ENCODE data around the gene JARID2.

Gene JARID2

DNA sequence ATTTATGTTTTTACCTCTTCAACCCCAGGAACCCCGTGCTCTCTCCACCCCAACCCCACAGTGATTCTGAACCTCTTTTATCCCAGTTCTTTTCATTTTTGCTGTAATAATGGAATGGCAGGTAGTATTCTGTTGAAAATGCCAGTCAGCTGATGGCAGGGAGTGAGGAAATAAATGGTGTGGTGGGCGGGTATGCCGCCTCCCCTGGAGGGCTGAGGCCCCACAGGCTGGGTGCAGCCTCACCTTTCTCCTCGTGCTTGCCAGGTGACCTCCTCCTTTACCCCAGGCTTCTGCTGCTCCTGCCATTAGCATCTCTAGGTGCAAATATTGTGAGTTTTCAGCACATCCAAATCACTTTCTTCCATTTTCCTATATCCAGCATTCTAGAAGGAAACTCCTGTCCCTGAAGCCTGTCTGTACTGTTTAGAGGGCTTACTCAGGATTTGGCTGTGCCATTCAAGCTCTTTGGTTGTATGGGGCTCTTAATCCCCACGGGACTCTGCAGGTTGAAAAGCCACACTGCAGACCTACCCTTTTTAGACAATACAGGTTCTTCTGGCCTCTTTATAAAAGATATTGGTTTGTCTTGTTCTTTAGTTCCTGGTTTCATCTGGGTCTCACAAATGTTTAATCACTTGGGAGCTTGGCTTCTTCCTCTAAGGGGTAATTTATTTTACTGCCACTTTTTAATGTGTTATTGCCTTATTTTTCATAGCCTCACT, 201.8 kb downstream of the JARID2 start:
- DNase-seq = no peak

DNA sequence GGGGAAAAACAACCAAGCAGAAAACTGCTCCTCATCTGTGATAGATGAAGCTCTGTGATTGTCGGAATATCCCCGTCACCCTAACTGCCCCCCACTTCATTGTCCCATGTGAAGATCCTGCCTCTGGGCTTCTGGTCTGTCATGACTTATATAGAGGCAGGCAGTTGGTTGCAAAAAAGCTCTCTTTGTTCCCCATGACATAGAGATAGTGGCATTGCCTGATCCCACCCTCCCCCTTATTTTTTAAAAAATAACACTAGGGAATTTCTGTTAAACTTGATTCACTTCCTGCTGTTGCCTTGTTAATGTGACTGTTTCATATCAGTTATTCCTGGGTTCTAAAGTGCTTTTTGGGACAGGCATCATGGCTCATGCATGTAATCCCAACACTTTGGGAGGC, 203.1 kb downstream of the JARID2 start:
- no peak for DNase-seq

DNA sequence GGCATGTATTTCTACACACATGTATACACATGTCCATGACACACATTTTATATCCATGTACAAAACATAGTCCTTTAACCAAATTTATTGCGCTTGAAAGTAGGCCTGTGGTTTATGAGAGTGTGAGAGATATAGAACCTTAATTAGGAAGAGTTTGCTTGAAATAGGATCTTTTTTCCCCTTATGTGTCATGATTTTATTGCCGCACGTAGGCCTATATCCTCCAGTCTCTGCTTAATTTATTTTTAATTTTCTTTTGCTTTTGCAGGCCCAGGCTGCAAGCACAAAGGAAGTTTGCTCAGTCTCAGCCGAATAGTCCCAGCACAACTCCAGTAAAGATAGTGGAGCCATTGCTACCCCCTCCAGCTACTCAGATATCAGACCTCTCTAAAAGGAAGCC, 205.9 kb downstream of the JARID2 start:
- no peak for DNase-seq

DNA sequence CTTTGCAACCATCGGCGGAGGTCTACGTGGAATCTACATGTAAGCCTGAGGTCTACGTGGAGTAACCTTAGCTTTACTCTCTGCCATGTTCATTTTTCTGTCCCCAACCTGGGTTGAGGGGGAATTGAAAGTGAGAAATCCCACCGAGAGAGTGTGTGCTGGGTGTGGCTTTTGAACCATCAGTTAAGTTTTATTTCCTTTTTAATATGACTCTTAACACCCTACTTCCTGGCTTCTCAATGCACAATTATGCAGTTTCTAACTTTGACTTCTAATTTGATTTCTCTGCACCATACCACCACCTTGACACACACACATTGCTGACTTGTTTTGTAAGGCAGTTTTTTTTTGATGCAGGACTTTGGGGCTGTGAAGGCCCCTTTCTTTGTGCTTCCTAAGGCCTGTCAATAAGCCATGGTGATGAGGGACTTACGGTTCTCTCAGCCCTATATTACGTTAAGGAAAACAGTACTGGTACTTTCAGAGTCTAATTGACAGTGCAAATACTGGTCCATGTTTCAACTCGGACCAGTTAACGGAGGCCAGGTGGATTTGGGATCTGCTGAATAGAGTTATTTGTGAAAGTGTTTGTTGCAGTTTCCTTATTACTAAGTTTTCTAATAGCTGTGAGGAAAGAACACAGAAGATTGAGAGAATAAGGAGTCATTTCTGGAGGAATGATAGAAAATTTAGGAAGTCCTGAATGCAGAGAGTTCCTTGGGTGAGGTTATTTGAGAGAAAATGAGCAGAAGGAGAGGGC, 206.5 kb downstream of the JARID2 start:
- DNase-seq = no peak

DNA sequence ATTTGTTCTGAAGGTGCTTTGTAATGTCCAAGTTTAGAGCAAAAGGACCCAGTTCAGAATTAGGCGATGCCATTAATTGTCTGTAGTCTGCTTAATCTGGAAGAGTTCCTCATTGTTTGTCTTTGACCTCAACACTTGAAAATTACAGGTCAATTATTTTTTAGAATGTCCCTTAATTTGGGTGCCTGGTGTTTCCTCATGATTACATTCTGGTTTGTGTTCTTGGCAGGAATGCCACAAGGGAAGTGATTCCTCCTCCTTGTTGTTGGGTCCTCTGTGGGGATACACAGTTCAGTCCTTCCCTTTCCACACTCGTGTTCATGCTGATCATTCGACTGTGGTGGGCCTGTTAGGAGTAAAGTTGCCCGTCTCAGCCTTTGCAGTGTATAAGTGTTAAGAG, 207.3 kb downstream of the JARID2 start:
- no peak for DNase-seq

DNA sequence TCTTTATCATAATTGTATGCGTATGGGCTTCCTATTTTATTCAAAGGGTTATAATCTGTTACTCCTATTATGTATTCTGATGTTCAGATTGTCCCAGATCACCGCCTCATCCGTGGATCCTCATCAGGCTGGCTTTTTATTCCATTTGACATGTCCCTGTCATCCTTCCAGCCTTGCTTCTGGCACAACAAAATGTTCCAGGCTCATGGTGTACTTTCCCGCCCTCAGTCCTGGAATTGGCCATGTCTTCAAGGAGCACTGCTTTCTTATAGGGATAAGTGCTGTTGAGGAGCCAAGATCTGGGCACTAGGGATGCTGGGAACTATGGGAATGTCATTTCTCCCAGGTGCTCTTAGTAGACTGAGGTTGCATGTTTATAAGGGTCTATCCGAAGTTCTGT, 207.8 kb downstream of the JARID2 start:
- no peak for DNase-seq

DNA sequence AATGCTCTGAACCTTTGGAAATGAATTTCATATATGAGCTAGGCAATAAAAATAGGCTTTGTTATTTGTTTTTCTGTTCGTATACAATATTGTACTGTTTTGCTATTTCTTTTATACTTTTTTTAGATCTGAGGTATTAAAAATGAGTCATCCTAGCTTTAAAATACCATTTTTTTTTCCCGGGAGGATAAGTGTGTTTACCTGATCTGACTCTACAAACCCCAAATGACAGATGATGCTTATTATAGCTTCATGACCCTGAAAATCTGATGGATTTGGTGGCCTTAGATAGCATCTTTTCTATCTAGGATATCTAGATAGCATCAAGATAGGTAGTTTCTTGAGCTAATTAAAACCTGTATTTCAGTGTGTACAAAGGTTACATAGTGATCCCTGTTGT, 210.6 kb downstream of the JARID2 start:
- no peak for DNase-seq

DNA sequence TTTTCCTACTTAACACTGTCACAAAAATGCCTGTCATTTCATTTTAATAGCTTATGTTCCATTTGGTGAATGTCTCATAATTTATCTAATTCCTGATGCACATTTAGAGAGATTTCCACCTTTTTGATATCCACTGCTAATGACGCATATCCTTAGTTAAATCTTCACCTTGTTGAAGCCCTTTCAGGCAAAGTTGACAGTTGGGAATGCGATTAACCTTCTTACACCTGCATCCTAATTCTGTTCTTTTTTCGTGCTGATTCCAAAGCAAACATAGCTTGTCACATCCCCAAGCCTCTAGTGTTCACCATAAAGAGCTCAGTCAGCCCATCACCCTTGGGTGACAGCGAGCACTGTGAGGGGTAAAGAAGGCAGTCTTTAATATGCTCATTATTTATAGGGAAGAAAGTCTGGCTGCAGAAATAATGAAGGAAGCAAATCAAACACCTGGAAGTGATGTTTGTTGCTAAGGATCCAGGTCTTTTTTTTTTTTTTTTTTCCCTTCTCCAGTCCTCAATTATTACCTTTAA, 211.3 kb downstream of the JARID2 start:
- DNase-seq = no peak

DNA sequence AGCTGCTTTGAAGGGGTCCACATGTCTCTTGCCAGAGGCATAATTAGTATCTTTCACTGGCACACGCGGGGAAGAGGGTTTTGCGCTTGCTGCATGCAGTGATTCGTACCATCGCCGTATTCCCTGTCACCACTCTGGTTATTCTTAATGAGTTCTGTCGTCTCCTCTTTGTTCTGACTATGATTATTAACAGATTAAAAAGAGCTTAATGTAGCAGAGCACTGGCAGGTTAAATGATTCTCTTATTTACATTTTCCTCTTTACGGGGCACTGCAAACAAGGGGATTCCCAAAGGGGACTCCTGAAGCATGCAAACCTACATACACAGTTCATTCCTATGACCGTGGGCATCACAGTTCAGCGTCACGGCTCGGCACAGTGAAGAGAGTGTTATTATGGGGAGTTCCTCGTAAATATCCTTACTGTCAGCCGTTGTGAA, 212.2 kb downstream of the JARID2 start:
- DNase-seq = no peak

DNA sequence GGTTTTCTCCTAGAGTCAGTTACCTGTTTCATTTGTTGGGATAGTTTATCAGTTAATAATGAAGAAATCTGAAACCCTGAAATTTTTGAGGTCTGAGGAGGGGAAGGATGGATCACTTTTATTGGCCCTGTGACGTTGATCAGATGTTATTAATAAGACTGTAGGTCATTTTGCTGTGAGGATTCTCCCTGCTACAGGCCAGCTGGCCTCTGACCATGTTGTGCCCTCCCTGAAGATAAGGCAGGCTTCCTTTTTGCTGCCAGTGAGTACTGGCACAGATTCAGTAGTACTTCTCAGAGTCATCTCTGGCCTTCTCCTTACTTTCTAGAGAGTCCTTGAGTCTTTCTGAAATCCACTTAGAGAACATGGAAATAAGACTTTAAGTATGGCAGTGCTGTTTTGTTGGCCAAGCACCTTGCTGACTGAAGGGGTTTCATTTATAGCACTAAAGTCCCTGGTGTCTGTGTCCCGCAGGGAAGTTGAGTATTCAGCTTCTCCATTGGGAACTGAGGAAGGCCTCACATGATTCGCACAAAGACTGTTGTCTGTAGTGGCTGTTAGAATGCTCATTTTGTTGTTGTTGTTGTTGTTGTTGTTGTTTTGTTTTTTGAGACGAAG, 214.3 kb downstream of the JARID2 start:
- DNase-seq = no peak

DNA sequence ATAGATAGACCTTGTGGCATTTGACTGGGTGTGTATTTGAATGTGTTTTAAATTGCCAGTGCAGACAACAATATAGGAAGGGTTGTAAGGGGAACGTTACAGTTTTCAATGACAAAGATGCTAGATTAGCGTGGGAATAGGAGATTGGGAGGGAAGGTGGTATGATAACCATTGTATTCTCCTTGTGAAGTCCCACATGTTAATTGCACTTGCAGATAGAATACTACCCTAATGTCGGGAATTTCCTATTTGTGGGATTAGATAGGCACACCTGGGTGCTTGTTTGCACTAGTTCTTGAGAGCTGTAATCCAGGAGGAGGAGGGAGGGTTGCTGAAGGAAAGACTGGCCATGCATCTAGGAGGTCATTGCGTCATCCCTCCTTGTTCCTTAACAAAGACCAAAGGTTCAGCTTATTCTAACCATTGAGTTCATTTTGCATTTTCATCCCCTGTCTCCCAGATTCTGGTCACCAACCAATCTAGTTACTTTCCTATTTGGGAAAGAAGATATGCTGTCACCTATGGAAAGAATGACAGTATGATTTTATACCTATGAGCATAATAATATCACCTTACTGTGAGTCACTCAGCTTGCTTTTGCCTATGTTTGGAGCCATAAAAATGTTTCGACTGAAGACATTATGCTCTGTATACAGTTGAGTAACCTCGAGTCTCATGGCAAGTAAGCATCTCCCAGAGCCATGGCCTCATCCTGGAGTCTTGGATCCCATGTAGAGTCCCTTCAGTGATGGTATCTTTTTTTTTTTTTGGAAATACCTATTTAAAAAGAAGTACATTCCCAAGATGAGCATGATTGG, 215.5 kb downstream of the JARID2 start:
- no peak for DNase-seq

DNA sequence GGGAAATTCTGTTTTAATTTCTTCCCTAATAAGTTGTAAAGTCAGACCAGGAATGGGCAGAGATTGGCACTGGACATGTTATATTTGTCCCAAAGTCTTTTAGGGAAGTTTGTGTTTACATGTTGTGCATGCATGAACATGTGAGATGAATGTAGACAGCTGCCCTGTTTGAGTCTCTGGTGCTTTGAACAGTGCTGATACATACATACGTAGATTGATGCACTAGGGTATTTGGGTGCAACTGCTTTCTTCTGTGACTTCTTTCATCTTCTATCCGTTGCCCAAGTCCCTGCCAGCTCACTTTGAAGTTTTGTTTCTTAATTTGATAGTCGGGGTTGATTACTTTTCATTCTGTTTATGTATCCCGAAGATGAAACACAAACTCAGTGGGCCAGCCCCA, 216.4 kb downstream of the JARID2 start:
- DNase-seq = no peak

DNA sequence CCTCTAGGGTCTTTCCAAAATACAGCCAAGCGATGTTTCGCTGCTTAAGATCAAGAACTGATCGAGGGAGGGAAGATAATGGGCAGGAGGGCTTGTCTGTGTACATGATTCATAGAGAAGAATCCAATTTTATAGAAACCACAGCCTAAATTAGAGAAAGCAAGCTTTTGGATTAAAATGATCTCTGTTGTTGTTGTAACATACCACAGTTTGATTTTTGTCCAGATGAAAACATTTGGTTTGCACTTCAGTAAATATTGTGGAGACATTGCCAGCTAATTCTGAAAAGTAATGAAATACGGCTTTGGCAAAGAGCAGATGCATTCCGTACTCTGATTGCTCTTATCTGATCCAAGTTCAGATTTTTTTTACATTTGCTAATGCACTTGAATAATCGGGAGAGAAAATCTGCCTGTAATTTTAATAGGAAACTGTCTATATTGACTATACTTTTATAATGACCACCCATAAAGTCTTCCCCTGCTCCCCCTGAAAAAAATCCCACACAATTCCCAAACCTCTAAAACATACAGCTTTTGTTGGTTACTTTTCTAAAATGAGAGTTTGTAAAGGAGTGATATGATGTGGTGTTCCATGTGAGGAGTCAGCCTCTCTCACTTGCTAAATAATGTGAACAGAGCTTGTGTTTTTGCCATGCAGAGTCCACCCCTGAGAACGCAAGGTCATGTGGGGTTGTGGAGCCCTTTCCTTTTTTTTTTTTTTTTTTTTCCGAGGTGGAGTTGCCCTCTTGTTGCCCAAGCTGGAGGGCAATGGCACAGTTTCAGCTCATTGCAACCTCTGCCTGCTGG, 217.1 kb downstream of the JARID2 start:
- DNase-seq = no peak

DNA sequence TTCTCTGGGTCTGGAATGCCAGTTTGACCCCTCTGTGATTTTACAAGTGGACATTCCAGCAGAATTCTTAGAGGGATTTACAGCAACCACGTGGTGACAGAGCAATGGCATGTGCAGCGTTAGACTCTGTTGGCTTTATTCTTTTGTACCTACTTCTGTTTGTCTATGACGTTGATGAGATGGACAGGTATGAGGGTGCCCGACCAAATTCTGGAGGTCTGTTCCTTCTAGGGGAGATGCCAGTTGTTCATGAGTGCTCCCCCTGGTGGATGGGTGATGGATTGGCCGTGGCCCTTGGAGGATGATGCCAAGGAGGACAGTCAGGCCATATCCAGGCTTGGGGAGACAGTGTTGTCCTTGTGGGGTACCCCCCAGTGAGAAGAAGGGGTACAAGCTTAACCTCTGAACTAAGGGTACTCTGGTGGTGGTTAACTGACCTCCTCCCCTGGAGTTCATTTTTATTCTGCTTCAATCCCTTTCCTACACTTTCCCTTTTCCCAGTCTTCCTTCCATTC, 218.4 kb downstream of the JARID2 start:
- no peak for DNase-seq

DNA sequence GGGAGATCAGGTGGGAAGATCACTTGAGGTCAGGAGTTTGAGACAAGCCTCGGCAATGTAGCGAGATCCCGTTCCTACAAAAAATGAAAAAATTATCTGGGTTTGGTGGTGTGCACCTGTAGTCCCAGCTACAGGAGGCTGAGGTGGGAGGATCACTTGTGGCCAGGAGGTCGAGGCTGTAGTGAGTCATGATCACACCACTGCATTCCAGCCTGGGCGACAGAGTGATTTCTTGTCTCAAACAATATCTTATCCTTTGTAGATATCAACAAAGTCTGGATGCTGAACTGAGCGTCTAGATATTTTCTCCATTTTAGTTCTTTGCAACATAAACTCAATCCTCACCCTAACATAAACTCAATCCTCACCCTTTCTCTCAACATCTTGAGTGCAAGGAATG, 219.3 kb downstream of the JARID2 start:
- DNase-seq = no peak

DNA sequence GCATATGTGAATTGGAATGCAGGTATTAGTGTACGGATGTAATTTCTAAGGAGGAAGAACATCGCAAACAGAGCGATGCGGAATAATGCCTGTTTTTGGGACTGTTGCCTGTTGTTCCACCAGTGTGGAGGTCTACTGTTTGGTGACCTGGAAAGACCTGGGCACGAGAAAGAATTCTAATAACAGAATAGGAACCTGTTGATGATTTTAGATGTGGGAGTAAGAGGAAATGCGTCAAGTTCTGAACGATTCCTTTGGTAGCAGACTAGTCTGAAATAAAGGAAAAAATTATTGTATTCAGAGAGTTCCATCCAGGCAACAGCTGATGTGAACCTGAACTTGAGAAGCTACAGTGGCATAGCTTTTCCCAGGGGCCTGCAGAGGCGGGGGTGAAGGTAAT, 224.9 kb downstream of the JARID2 start:
- DNase-seq = no peak

DNA sequence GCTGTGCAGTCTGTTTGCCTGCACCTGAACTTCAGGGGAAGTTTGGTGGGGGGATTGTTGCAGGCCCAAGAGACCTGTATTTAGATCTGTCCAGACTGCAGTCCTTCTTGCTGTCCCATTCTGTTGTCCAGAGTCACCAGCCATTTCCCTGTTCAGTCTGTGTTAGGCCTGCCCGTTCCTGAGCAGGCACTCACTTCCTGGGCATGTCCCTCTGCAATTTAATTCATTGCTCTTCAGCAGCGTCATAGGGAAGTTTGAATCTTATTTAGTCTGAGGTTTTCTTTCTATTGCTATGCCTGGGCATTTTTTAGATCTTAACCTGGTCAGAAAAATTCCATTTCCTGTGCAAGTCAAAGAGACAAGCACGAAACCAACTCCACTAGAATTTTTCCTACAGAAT, 226.8 kb downstream of the JARID2 start:
- no peak for DNase-seq

DNA sequence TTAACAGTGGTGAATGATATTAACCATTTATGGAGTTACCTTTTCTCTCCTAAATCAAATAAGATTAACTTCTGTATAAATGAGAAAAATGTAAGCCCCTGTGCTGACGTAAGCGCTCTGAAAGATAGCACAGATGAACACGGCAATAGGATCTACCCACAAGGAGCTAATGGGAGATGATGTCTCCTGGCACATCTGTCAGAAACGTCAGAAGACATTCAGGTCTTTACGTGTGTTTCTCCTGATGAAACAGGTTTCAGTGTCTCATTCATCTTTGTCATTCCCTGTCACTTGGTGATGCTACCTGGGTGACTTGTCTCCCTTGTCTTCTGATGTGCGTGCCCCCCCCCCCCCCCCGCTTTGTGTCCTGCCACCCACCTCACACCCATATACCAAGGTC, 227.3 kb downstream of the JARID2 start:
- no peak for DNase-seq

DNA sequence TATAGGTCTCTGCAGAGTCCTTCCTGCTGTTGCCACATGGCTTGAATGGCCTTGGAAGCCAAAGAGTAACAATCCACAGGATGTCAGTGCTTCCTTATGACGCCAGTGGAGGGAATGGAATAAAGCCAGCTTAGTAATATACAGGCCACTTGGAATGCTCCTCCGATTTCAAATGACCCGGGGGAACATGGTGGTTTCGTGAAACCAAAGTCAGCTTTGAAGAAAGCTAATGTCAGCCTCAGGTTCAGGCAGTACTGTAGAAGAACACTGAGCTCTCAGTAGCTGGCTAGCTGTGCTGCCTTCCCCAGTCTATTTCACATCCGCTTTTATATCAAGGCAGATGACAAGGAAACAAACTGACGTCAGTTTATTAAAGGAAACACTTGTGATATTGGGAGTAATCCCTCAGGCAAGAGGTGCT, 227.9 kb downstream of the JARID2 start:
- no peak for DNase-seq

DNA sequence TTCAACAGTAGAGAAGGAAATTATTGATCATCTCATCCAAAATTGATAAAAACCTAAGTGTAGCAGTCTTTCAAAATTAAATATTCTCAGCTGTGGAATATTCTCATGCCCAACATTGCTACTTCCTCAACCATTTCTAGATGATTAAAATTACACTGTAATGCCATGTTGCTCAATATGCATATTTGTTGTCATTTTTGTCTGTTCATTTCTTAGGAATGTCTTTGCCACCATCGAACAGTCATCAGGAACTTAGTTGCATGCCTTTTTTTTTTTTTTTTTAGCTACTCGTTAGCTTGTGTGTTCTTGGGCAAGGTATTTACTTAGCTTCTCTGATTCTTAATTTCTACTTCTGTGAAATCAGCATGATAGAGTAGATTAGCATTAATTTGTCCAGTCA, 228.3 kb downstream of the JARID2 start:
- DNase-seq = no peak

DNA sequence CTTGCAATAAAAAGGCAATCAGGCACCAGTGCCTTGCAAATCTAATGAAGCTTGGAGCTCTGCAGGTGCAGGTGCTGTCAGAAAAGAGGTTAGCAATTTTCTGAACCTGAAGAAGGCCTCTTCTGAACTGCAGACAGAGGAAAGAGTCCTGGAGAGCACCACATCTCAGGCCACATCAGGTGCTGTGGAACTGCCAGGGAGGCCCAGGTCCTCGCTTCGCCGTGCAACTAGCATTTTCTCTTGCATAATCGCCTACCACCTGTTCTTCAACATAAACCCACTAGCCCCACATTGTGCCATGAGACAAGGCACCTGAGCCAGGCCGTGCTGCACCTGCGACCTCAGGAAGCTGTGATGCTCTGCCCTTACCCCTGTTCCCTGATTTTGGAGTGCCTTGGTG, 229.4 kb downstream of the JARID2 start:
- DNase-seq = no peak

DNA sequence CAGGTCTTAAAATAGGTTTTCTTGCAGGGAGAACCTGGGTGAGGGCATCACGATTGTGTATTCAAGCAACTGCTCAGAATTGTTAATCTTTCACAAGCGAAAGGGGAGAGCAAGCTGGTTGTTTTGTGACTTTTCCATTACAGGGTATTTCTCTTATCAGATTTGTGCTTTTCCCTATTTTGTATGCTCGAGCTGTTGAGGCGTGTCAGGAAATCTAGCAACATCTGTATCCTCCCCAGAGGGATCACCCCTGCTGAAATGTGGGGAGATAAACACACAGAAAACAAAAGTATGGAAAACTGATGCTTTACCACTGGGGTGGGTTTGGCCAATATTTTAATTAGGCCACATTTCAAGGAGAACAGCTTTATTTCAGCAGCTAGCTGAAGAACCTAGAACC, 230.0 kb downstream of the JARID2 start:
- no peak for DNase-seq

Data from bone marrow (tissue), 2 donors.